HG02571 (cell line): ENCODE measurements around the gene NOL12.

ENCODE experiments used
- ATAC-seq: cut with Tn5 transposase; IDR thresholded peaks from one replicate; pipeline ENCODE4 v1.9.1; 2021; ENCODE audit warnings: mild to moderate bottlenecking, moderate library complexity; ENCODE audit not compliant: unreplicated experiment

The NOL12 gene

DNA sequence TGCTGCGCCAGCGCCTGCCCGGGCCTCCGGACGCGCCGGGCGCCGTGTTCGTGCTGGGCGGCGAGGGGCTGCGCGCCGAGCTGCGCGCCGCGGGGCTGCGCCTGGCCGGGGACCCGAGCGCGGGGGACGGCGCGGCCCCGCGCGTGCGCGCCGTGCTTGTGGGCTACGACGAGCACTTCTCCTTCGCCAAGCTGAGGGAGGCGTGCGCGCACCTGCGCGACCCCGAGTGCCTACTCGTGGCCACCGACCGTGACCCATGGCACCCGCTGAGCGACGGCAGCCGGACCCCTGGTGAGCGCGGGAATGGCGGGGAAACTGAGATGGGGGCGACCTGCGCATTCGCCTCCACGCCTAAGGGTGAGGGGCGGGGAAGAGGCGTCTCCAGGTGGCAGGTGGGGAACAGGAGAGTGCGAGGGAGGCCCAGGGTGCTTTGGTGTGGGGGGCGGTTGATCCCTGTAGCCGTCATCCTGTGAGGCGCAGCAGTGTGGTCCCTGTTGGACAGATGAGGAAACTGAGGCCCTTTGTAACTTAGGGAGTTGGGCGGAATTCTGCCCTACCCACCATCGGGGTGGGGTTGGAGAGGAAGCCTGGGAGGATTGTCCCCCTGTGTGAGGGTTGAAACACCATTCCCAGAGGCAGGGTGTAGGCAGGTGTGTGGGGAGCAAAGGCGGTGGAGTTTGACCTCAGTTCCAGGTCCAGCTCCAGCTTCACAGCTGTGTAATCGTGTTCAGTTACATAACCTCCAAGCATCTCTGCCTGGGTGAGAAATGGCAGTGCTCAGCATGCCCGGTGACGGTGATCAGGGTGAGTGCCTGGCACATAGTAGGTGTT, 26.9 kb upstream of the NOL12 start:
- peak; percentile 8 for ATAC-seq

DNA sequence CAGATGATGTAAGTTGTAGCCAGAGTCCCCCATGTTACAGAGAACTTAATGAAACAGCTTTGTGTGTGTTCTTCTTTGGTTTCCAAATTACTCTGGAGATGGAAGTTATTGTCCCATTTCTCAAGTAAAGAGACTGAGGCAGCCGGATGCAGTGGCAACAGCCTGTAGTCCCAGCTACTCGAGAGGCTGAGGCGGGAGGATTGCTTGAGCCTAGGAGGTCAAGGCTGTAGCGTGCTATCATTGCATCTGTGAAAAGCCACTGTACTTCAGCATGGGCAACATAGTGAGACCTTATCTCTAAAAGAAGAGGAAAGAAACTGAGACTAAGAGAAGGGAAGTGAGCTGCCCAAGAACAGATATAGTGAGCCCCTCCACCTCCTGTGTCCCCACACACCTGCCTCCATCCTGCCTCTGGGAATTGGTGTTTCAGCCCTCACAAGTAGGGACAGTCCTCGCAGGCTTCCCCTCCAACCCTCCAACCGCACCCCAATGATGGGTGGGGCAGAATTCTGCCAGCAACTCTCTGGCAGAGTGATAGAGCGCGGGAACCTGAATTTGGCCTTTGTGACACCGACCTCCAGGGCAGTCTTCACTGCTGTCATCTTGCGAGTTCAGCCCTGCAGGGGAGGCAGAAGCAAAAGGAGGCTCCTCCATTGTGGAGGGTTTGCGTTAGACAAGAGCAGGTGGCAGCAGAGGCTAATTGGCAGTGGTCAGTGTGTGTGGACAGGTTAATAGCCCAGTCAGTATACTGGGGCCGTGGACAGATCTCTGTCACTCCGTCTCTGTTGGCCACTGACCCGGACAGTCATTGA, 26.0 kb upstream of the NOL12 start:
- ATAC-seq: no peak

DNA sequence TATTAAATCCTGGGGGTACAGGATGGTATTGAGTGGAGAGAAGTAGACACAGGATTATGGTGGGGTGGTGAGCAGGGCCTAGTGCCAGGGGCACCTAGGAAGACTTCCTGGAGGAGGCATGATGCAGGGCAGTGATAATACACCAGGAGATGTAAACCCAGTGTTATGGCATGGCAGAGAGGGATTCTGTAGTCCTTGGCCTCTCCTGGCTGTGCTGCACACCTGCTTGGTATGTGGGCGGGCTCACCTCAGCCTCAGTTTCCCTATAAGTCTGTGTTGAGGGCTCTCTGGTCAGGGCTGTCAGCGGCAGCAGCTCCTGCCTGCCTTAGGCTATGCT, 25.5 kb upstream of the NOL12 start:
- ATAC-seq: no peak

DNA sequence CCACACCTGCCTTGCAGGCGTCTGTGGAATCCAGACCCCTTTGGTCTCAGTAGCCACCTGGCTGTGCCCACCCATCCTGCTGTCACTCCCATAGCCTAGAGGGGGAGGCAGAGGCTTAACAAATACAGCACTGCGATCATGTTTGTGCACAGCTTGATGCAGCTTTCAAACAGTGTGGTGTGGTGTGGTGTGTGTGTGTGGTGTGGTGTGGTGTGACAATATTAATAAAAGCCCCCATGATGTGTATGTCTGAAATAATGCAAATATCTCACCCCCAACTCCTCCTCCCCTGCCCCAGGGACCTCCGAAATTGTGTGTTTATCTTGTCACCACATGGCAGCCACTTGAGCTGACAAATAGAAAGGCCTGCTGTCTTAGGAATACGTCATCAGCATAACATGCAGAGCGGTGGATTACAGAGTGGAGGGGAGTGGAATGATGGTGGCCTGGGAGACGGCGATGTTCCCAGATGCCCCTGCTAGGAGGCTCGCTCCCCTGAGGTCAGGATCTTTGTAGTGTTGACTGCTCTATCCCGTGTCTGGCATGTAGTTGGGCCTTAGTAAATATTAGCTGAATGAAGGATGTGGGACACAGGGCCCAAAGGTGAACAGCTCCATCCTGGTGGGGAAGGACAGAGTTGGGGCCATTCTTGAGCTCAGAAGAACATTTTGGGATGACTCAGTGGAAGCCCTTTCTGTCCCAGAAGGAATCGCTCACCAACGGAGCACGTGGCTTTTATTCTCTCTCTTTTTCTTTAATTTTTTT, 24.8 kb upstream of the NOL12 start:
- ATAC-seq: no peak

DNA sequence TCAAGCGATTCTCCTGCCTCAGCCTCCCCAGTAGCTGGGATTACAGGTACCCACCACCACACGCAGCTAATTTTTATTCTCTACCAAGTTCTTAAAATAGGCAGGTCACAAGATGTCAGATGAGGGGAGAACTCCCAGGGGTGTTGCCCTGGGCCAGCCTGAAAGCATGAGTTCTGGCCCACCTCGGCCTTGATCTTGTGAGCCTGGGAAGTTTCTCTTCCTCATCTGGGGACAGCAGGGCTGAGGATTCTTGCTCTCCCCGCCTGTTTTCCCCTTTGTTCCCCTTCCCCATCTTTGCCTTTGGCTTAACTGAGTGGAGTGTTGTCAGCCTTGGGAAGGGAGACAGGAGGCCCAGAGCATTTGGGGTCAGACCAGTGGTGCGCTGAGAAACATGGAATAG, 24.1 kb upstream of the NOL12 start:
- no peak for ATAC-seq

DNA sequence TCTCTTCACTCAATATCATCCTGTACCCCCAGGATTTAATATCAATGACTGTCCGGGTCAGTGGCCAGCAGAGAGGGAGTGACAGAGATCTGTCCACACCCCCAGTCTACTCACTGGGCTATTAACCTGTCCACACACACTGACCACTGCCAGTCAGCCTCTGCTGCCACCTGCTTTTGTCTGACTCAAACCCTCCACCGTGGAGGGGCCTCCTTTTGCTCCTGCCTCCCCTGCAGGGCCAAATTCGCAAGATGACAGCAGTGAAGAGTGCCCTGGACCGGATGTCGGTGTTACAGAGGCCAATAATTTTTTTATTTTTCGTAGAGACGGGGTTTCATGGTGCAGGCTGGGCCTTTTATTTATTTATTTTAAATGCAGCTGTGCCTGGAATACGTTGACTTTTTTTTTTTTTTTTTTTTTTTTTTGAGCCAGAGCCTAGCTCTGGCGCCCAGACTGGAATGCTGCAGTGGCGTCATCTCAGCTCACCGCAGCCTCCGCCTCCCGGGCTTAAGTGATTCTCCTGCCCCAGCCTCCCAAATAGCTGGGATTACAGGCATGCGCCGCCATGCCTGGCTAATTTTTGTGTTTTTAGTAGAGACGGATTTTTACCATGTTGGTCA, 22.5 kb upstream of the NOL12 start:
- ATAC-seq: no peak

DNA sequence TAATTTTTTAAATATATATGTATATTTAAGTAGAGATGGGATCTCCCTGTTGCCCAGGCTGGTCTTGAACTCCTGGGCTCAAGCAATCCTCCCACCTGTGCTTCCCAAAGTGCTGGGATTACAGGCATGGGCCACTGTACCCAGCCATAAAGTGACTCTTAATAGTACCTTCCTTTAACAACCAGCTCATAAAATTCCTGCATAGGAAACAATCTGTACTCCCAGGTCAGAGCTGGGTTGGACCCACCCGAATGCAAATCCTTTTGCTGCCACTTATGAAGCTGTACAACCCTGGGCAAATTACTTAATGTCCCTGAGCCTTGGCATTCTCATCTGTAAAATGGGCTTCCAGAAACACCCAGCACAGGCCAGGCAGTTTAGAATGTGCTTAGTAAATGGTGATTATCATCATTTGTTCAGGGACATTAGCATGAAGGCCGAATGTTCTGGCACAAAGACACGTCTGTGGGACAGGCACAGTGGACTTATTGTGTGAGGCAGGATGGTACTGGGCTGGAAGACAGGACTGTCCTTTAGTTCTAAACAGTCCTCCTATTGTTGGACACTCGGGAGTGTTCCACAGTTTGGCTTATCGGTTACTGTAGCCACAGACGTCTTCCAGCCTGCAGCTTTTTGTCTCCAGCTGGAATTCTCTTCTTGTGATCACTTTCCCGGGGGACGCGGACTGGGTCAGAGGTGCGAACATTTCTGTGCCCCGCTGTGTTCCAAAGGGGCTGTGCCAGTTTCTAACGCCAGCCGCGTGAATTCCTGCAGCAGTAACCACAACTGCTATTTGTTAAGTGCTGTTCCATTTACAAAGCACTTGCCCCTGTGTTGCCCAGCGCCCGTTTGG, 21.7 kb upstream of the NOL12 start:
- ATAC-seq: no peak

DNA sequence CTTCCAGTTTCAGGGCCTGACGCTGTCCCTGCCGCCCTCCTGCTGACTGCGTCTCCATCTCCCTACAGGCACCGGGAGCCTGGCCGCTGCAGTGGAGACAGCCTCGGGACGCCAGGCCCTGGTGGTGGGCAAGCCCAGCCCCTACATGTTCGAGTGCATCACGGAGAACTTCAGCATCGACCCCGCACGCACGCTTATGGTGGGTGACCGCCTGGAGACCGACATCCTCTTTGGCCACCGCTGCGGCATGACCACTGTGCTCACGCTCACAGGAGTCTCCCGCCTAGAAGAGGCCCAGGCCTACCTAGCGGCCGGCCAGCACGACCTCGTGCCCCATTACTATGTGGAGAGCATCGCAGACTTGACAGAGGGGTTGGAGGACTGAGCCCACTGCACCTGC, 20.7 kb upstream of the NOL12 start:
- no peak for ATAC-seq

DNA sequence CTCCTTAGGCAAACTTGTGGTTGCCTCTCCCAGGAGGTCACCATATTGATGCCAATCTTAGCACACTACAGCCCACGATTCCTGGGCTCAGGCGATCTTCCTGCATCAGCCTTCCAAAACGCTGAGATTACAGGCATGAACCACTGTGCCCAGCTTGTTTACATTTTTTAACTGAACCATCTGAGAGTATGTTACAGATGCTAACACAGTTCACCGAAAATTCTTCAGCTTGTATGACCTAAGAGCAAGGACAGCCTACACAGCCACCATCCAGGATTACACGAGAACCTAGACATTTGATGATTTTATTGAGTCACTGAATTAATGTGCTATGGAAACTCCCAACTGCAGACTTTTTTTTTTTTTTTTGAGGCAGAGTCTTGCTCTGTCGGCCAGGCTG, 16.6 kb upstream of the NOL12 start:
- no peak for ATAC-seq

DNA sequence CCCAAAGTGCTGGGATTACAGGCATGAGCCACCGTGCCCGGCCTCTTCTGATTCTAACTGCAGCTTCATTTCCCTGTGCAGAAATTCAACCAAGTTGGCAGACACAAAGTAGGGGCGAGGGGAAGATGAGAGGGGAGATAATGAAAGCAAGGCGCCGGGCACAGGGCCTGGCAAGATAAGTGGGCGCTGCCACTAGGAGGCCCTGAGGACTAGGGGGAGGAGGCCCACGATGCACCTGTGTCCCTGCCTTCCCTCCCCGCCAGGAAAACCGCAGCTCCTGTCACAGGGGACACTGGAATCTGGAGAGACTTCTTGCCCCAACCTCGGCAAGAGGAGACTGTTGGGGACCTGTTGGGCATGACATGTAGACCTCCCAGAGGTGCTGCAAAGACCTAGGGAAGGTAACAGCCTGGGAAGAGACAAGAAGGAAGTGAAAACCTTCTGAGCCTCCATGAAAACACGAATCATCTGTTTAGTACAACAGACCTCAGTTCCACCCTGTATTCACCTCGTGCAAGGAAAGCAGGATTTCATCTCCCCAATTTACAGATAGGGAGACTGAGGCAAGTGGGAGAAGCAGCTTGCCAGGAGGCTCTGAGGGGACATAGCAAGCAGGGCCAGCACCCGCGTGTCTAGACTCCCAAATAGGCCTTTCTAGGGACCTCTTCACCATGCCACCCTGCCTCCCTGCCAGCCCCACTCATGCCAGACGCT, 13.8 kb upstream of the NOL12 start:
- no peak for ATAC-seq

DNA sequence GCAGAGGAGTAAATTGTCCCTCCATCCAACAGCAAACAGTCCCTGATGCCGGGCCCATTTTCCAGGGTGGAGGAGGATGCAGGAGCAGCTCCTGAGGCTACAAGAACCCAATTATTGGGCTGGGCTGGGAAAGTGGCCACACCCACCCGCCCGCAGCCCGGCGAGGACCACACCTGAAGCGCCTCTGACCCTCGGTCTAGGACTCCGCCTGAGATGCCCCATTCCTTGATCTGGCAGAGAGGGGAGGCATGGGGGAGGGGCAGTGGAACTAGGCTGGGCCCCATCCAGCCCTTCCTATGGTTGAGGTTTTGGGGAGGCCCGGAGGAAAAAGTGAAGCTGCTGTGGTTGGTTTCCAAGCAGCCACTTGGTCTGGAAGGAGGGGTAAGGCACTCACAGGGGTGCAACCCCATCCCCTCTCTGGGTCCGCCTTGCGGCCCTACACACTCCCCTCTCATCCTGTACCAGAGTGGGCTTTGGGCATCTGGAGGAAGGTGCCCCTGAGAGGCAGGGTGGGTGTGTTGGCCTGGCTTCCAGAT, 13.2 kb upstream of the NOL12 start:
- no peak for ATAC-seq

DNA sequence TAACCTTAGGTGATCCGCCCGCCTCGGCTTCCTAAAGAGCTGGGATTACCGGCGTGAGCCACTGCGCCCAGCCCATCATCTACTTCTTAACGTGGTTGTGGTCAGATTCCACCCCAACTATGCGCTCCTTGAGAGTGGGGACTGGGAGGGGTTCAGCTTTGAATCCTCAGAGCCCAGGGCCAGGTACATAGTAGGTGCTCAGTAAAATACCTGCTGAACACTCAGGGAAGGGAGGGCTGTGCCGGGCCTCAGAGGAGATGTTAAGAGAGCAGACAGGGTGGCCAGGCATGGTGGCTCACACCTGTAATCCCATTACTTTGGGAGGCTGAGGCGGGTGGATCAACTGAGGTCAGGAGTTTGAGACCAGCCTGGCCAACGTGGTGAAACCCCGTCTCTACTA, 11.9 kb upstream of the NOL12 start:
- no peak for ATAC-seq

DNA sequence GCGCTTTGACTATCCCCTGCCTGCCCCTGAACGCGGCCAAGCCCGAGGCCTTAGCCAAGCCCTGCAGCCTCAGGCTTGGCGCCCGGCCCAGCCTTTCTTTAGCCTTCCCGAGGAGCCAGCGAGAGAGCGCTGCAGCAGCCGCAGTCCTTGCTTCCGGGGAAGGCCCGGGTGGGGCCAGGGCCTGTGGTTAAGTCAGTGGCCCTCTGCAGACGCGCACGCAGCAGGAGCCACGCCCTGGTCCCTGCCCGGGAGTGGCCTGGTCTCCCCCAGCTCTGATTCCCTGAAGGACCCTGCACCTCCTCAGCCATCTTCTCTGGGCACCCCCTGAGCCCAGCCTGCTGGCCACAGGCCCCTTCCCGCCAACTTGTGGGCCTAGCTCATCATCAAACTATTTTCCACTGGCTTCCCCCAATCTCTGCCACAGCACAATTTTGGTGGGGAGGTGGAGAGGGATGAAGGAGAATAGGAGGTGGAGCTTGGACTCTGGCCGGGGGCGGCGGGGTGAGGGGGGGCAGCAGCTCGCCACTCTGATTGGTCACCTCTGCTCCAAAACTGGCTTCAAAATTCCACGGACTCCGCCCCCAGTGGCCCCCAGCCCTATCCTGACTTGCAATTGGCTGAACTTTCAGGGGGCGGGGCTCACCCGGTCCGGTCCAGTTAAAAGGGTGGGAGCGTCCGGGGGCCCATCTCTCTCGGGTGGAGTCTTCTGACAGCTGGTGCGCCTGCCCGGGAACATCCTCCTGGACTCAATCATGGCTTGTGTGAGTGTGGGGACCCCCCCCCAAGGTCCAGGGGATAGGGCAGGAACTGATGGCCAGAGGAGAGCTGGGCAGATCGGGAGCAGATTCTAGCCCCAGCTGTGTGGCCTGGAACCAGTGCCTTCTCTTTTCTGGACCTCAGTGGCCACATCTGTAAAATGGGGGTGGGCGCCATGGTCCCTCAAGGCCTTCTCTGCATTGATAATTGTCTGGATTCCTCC, 10.9 kb upstream of the NOL12 start, which contains the start of gene LGALS1:
Gene LGALS1, plus strand, starts transcription at position 686 of the 979 bp plus-strand sequence. Its CDS starts 67 bp downstream, at position 753.
- ATAC-seq: peak; percentile 53

DNA sequence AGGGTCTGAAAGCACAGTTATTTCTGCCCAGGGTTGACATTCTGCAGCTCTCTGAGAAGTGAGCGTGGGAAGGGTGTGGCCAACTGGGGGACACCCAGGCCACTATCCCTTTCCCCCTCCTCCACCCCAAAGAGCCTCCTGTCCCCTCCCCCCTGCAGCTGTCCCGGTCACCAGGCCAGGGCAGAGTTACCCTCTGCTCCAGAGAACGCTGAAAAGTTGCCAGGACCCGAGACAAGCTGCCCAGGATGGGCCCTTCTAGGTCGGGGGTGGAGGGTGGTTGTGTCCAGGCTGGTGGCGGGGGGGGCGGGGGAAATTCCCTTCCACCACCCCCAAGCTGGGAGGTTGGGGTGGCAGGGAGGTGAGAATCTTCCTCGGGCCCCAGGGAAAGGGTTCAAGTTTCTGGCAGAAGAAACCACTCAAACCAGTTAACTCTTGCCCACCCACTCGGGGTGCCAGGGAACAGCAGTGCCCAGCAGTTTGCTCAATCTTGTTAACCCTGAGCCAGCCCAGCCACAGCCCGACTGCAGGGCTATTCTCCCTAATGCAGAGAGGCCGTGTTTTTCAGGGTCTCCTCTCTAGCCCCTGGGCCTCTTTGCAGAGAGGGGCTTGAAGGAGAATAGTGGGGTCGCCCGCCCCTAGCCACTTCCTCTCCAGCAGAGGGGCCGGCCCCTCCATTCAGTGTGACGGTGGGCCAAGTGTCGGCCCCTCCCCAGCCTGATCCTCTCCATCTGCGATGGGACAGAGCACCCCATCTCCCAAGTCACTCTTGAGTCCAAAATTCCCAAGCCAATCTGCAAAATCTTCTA, 10.0 kb upstream of the NOL12 start:
- ATAC-seq: no peak

DNA sequence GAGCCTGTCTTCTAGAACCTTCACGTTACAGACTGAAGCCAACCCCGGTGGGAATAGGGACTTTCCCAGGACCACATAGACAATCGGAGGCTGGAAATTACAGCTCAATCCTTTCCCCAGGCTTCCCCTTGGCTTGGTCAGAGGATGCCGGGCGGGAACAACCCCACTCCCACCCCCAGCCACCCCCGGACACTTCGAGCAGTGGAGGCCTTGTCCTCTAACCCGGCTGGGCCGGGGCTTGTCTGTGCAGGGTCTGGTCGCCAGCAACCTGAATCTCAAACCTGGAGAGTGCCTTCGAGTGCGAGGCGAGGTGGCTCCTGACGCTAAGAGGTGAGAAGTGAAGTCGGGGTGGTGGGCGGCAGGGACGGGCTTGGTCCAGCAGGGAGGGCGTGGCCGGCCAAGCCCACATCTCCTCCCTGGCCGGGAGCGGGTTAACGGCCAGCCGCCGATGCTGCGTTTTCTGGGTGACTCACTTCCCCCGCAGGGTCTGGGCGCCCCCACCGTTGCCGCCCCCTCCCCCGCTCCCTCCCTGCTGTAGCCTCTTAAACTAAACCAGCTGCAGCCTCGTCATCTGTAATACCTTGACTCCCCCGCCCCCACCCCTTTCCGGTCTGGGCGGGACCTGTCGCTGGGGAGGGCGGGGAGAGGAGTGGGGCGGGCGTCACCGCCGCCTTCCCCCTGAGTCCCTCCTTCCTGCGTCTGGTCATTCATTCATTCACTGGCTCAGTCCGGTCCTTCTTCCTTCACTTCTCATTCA, 9.2 kb upstream of the NOL12 start:
- peak; percentile 39 for ATAC-seq

DNA sequence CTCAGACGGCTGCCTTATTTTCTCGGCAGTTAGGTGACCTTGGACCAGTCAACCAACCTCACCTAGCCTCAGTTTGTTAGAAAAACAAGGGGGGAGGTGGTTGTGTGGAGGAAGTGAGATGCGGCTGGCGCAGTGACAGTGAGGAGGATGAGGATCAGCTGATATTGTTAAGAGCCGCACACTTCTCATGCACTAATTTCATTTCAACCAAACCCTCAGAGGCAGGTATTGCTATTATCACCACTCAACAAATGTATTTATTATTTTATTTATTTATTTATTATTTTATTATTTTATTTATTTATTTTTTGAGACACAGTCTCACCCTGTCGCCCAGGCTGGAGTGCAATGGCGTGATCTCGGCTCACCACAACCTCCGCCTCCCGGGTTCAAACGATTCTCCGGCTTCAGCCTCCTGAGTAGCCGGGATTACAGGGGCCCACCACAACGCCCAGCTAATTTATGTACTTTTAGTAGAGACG, 8.6 kb upstream of the NOL12 start:
- ATAC-seq: peak; percentile 2
